ENCODE results near the gene MAP3K20. TPM values are rescaled to one million over a fixed set of nuclear protein-coding genes. Genes with fewer than 3 reads are reported as not detected.
"Not testable (repeated sequence)": the region's sequence is repeated elsewhere in the genome, so short reads cannot be mapped to it uniquely, and the experiment has no call there.

MAP3K20 gene
- total RNA-seq, 1 donor from 2014 or later, result 21.3 TPM

- no peak for TF ChIP-seq CTCF (IDR thresholded peaks at IDR 0.05)
- no peaks in the 10 kb centered on the region for H3K27me3 ChIP-seq
- H3K9me3 ChIP-seq, result no peaks in the 10 kb centered on the region
- no peak overlapping the region for H3K27ac ChIP-seq
- H3K36me3 ChIP-seq, result peaks cover 0 to 4% of the 10 kb centered on the region in 2 donors
- H3K4me1 ChIP-seq, result no peaks in the 10 kb centered on the region
- intact Hi-C loops (cut with DNase I), result no loop called here
- no peak overlapping the region for H3K4me3 ChIP-seq
- DNase-seq (ENCODE audit: low spot score in 2 of 2), result no peak
Observed at GRCh38 chr2:173252581-173252980, 176.9 kb downstream of the MAP3K20 start.

DNA sequence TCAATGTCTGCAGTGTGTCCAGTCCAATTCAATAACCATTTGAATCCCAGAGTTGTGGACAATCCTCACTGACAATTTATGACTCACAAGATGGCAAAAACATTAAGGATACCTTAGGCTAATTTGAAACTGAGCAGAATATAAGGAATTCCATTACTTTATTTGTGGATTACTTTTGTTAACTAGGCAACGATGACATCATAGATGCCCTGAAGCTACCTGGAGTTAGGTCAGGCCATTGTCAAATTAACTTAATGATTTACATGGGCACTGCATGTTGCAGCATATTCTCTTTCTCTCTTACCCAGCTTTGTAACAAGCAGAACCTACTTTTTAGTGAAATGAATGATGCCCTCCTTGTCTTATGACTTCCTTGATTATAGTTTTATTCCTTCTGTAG lies 179.0 kb downstream of the MAP3K20 start:
- no peak for TF ChIP-seq CTCF (IDR thresholded peaks at IDR 0.05)
- no peak overlapping the region for H3K27ac ChIP-seq
- H3K36me3 ChIP-seq, result peaks cover 2 to 16% of the 10 kb centered on the region in 2 donors
- H3K9me3 ChIP-seq, result no peaks in the 10 kb centered on the region
- H3K4me1 ChIP-seq, result no peaks in the 10 kb centered on the region
- DNase-seq (ENCODE audit: low spot score in 2 of 2), result no peak
- intact Hi-C loops (cut with DNase I), result no loop called here
- no peaks in the 10 kb centered on the region for H3K27me3 ChIP-seq
- no peak overlapping the region for H3K4me3 ChIP-seq

- no peak overlapping the region for H3K27ac ChIP-seq
- no peaks in the 10 kb centered on the region for H3K27me3 ChIP-seq
Observed at GRCh38 chr2:173258701-173259100, 183.1 kb downstream of the MAP3K20 start.

GRCh38 chr2:173262356-173262755 lies 186.7 kb downstream of the MAP3K20 start:
- H3K4me3 ChIP-seq; H3K27me3 ChIP-seq; H3K4me1 ChIP-seq; intact Hi-C loops (cut with DNase I); H3K27ac ChIP-seq; H3K9me3 ChIP-seq; DNase-seq (ENCODE audit: low spot score in 2 of 2): not testable (repeated sequence)
- H3K36me3 ChIP-seq, result peaks cover 18 to 70% of the 10 kb centered on the region in 2 donors

More at GRCh38 chr2:173258701-173259100, 183.1 kb downstream of the MAP3K20 start:
- no peaks in the 10 kb centered on the region for H3K9me3 ChIP-seq
- intact Hi-C loops (cut with DNase I), result no loop called here
- TF ChIP-seq CTCF (IDR thresholded peaks at IDR 0.05), result no peak
- H3K36me3 ChIP-seq, result peaks cover 9 to 36% of the 10 kb centered on the region in 2 donors
- no peaks in the 10 kb centered on the region for H3K4me1 ChIP-seq
- DNase-seq (ENCODE audit: low spot score in 2 of 2), result no peak
- no peak overlapping the region for H3K4me3 ChIP-seq

GRCh38 chr2:173264151-173264550 lies 188.5 kb downstream of the MAP3K20 start:
- no peak overlapping the region for H3K4me3 ChIP-seq
- H3K27ac ChIP-seq, result no peak overlapping the region
- DNase-seq (ENCODE audit: low spot score in 2 of 2), result no peak
- no peaks in the 10 kb centered on the region for H3K9me3 ChIP-seq
- no peaks in the 10 kb centered on the region for H3K27me3 ChIP-seq
- peaks cover 18 to 70% of the 10 kb centered on the region in 2 donors for H3K36me3 ChIP-seq
- no peaks in the 10 kb centered on the region for H3K4me1 ChIP-seq
- TF ChIP-seq CTCF (IDR thresholded peaks at IDR 0.05), result no peak
- intact Hi-C loops (cut with DNase I), result no loop called here

DNA sequence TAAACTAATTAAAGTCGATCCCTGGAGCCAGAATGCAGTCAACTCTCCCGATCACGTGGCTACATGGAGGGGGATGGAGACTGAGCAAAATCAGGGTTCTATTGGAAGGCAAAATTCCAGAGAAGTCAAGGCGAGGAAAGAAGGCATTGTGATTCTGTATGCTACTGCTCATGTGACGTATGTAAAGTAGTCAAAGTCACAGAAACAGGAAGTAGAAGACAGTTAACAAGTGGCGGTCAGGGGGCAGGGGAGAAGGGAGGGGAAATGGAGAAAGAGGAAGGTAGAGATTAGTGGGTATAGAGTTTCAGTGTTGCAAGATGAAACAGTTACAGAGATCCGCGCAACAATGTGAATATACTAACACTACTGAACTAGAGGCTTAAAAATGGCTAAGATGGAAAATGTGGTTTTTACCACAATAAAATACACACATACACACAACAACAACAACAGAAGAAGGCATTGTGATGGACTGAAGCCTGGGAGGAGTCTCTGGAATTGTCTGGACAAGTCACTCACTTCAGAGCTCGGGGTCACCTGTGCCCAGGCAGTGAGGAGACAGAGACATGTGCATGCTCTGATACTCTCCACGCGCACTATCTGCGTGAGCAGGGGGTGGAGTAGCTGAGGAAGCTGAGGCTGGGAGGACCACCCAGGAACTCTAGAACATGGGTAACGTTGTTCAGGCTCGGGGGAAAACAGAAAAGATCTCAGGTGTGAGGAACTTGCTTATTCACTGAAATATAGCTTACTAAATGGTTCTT lies 189.1 kb downstream of the MAP3K20 start:
- no peak for DNase-seq (ENCODE audit: low spot score in 2 of 2)
- Histone ChIP-seq H3K27me3 (no peaks in the 10 kb centered on the region), H3K36me3 (peaks cover 15 to 64% of the 10 kb centered on the region in 2 donors), H3K27ac (no peak overlapping the region), H3K4me3 (no peak overlapping the region), H3K4me1 (no peaks in the 10 kb centered on the region), H3K9me3 (no peaks in the 10 kb centered on the region)
- intact Hi-C loops (cut with DNase I), result no loop called here
- TF ChIP-seq CTCF (IDR thresholded peaks at IDR 0.05), result no peak

Measured in ascending aorta (tissue), 2 donors.